ENCODE data around the gene PCBP3.

Gene PCBP3

GRCh38 chr21:45972716-45973474 lies 329.4 kb downstream of the PCBP3 start:
- TF ChIP-seq CTCF (IDR thresholded peaks at IDR 0.05): no peak

- TF ChIP-seq CTCF (IDR thresholded peaks at IDR 0.05): peak; percentile 44
These were observed 330.0 kb downstream of the PCBP3 start for GRCh38 chr21:45973475-45974072.

GRCh38 chr21:45974073-45975019 lies 330.8 kb downstream of the PCBP3 start:
- TF ChIP-seq CTCF (IDR thresholded peaks at IDR 0.05): no peak

GRCh38 chr21:45975020-45975666 lies 331.6 kb downstream of the PCBP3 start:
- TF ChIP-seq CTCF (IDR thresholded peaks at IDR 0.05): no peak

- TF ChIP-seq CTCF (IDR thresholded peaks at IDR 0.05): no peak
These were observed 333.3 kb downstream of the PCBP3 start for GRCh38 chr21:45976701-45977311.

- TF ChIP-seq CTCF (IDR thresholded peaks at IDR 0.05): no peak
These were observed 333.9 kb downstream of the PCBP3 start for GRCh38 chr21:45977396-45977795.

Data from LNCAP (cell line).